A549 (cell line): ENCODE data around the gene CAMKV. TPM values are rescaled to one million over a fixed set of nuclear protein-coding genes. Genes with fewer than 3 reads are reported as not detected.
A peak's percentile ranks its signal among the peaks of the same experiment; 100 is the strongest.

Source experiments
- ATAC-seq, 2 experiments: fragments of 200-7000 bp in 1 of 2; fragments of >200 bp in 1 of 2; cut with Nextera tagmentation in 1 of 2; cut with Tn5 transposase in 1 of 2; 3 replicates each; pipeline versions ENCODE4 v1.8.0 to v1.9.1; 2018 to 2020; ENCODE audit warnings: mild to moderate bottlenecking in 1 of 2, moderate library complexity in 1 of 2
- CTCF ChIA-PET: fragments of 300-600 bp; sonication (Branson Sonifier 250); formaldehyde crosslinking; extraction: SDS; loops from one replicate; lab custom pipeline; 2021; ENCODE audit warnings: antibody characterized with exemption, inconsistent platforms; lab: Yijun Ruan, JAX
- POLR2A ChIA-PET: fragments of 350-600 bp; formaldehyde crosslinking; extraction: SDS; loops from one replicate; lab custom pipeline; 2021; ENCODE audit warnings: antibody characterized with exemption, inconsistent platforms; lab: Yijun Ruan, JAX
- DNase-seq, 2 experiments: peaks; one replicate each; pipeline versions ENCODE4 v3.0.0 to v3.0.0-alpha.2; 2011 to 2016; ENCODE audit warnings: low read depth in 1 of 2, low spot score in 1 of 2
- FAIRE-seq: peaks from 2 replicates; lab custom pipeline; 2011; peaks lifted over from hg19 to GRCh38; lab: Jason Lieb, UNC
- H3K27ac ChIP-seq, 2 experiments: fragments of >200 bp; sonication (Bioruptor Twin); formaldehyde crosslinking; 3 replicates each; pipeline ENCODE4 v1.5.1; 2016 to 2017
- H3K4me1 ChIP-seq: fragments of >200 bp; sonication (Bioruptor Twin); formaldehyde crosslinking; 3 replicates; pipeline ENCODE4 v1.6.1; 2016
- H3K4me2 ChIP-seq: fragments of >200 bp; sonication (Bioruptor Twin); formaldehyde crosslinking; 3 replicates; pipeline ENCODE4 v1.6.1; 2016
- H3K4me3 ChIP-seq: fragments of >200 bp; sonication (Bioruptor Twin); formaldehyde crosslinking; 3 replicates; pipeline ENCODE4 v1.5.1; 2016
- H3K9me3 ChIP-seq: fragments of >200 bp; sonication (Bioruptor Twin); formaldehyde crosslinking; 3 replicates; pipeline ENCODE4 v1.6.1; 2016
- BCL3 ChIP-seq: fragments of >200 bp; sonication (Bioruptor Twin); formaldehyde crosslinking; IDR thresholded peaks from 3 replicates; pipeline ENCODE4 v1.6.1; 2016
- CBX2 ChIP-seq: fragments of 200-600 bp; sonication (generic); IDR thresholded peaks from 2 replicates; pipeline ENCODE4 v1.6.1; 2016; ENCODE audit warnings: low read depth, mild to moderate bottlenecking, borderline replicate concordance
- CHD2 ChIP-seq: fragments of 150-350 bp; IDR thresholded peaks from 2 replicates; pipeline ENCODE4 v1.6.1; 2014; ENCODE audit warnings: low read length; ENCODE audit not compliant: partially characterized antibody
- CHD4 ChIP-seq: fragments of 200-600 bp; sonication (generic); IDR thresholded peaks from 2 replicates; pipeline ENCODE4 v1.6.1; 2016; ENCODE audit warnings: antibody characterized with exemption, mild to moderate bottlenecking, borderline replicate concordance
- E2F6 ChIP-seq: IDR thresholded peaks from 2 replicates; pipeline ENCODE4 v1.6.1; 2012; ENCODE audit warnings: low read depth, borderline replicate concordance
- ELK1 ChIP-seq: fragments of 150-350 bp; IDR thresholded peaks from 2 replicates; pipeline ENCODE4 v1.6.1; 2014; ENCODE audit warnings: low read depth, mild to moderate bottlenecking, low read length
- EP300 ChIP-seq, 2 experiments: fragments of >200 bp; sonication (Bioruptor Twin); formaldehyde crosslinking; IDR thresholded peaks; 2 replicates in 1 of 2; 3 replicates in 1 of 2; pipeline ENCODE4 v1.6.1; 2016 to 2017
- FOSB ChIP-seq: fragments of 250-450 bp; sonication (Bioruptor Pico); IDR thresholded peaks from 2 replicates; pipeline ENCODE4 v1.5.0; 2020; ENCODE audit warnings: mild to moderate bottlenecking, moderate library complexity
- FOSL2 ChIP-seq, 2 experiments: fragments of 450-650 bp in 1 of 2; fragments of >200 bp in 1 of 2; sonication (Bioruptor Twin) in 1 of 2; formaldehyde crosslinking; IDR thresholded peaks; 2 replicates each; pipeline versions ENCODE4 v1.5.0 to v1.6.1; 2016 to 2020; ENCODE audit warnings: mild to moderate bottlenecking in 1 of 2, moderate library complexity in 1 of 2
- FOXS1 ChIP-seq: fragments of 250-450 bp; sonication (Bioruptor Pico); IDR thresholded peaks from 2 replicates; pipeline ENCODE4 v1.5.0; 2020; ENCODE audit warnings: mild to moderate bottlenecking, moderate library complexity
- HES2 ChIP-seq: fragments of >200 bp; sonication (Bioruptor Twin); formaldehyde crosslinking; IDR thresholded peaks from 2 replicates; pipeline ENCODE4 v1.6.1; 2016
- HOXA7 ChIP-seq: fragments of 250-450 bp; sonication (Bioruptor Pico); IDR thresholded peaks from 2 replicates; pipeline ENCODE4 v1.5.0; 2020; ENCODE audit warnings: mild to moderate bottlenecking, moderate library complexity
- HOXB13 ChIP-seq: fragments of 250-450 bp; sonication (Bioruptor Pico); IDR thresholded peaks from 2 replicates; pipeline ENCODE4 v1.5.0; 2020; ENCODE audit warnings: low read depth, mild to moderate bottlenecking, moderate library complexity
- HOXB5 ChIP-seq: fragments of 250-450 bp; sonication (Bioruptor Pico); IDR thresholded peaks from 2 replicates; pipeline ENCODE4 v1.5.0; 2020; ENCODE audit warnings: mild to moderate bottlenecking, moderate library complexity
- JUN ChIP-seq, 2 experiments: fragments of >200 bp; sonication (Bioruptor Twin); formaldehyde crosslinking; IDR thresholded peaks; 2 replicates in 1 of 2; 3 replicates in 1 of 2; pipeline ENCODE4 v1.6.1; 2016 to 2017
- JUNB ChIP-seq: fragments of >200 bp; sonication (Bioruptor Twin); formaldehyde crosslinking; IDR thresholded peaks from 2 replicates; pipeline ENCODE4 v1.6.1; 2016
- KDM1A ChIP-seq: fragments of 200-600 bp; sonication (generic); IDR thresholded peaks from 2 replicates; pipeline ENCODE4 v1.6.1; 2016; ENCODE audit warnings: low read depth, mild to moderate bottlenecking
- MAZ ChIP-seq: fragments of 150-350 bp; IDR thresholded peaks from 2 replicates; pipeline ENCODE4 v1.6.1; 2014; ENCODE audit warnings: antibody characterized with exemption, low read depth, low read length, borderline replicate concordance
- NFE2L2 ChIP-seq: fragments of 150-350 bp; conservative IDR thresholded peaks from 2 replicates; pipeline ENCODE4 v1.6.1; 2014; ENCODE audit warnings: low read length
- NPAS2 ChIP-seq: fragments of 250-450 bp; sonication (Bioruptor Pico); IDR thresholded peaks from 2 replicates; pipeline ENCODE4 v1.8.0; 2022; ENCODE audit warnings: mild to moderate bottlenecking, moderate library complexity, borderline replicate concordance
- NR3C1 ChIP-seq: fragments of >200 bp; sonication (Bioruptor Twin); formaldehyde crosslinking; IDR thresholded peaks from 3 replicates; pipeline ENCODE4 v1.6.1; 2017
- PBX3 ChIP-seq: IDR thresholded peaks from 2 replicates; pipeline ENCODE4 v1.6.1; 2012
- PHF8 ChIP-seq: fragments of 200-600 bp; sonication (generic); IDR thresholded peaks from 2 replicates; pipeline ENCODE4 v1.6.1; 2016; ENCODE audit warnings: low read depth, mild to moderate bottlenecking, antibody characterized with exemption, moderate library complexity, borderline replicate concordance
- REST ChIP-seq: fragments of 200-600 bp; sonication (generic); IDR thresholded peaks from 2 replicates; pipeline ENCODE4 v1.6.1; 2016; ENCODE audit warnings: antibody characterized with exemption, mild to moderate bottlenecking, moderate library complexity
- RFX5 ChIP-seq: fragments of 450-650 bp; IDR thresholded peaks from 2 replicates; pipeline ENCODE4 v1.7.1; 2014; ENCODE audit warnings: antibody characterized with exemption, mild to moderate bottlenecking, moderate library complexity
- SREBF2 ChIP-seq: fragments of 450-650 bp; IDR thresholded peaks from 2 replicates; pipeline ENCODE4 v1.6.1; 2014; ENCODE audit warnings: mild to moderate bottlenecking, moderate library complexity
- TFCP2L1 ChIP-seq: fragments of 250-450 bp; sonication (Bioruptor Pico); IDR thresholded peaks from 2 replicates; pipeline ENCODE4 v1.5.0; 2021; ENCODE audit warnings: mild to moderate bottlenecking
- TP53 ChIP-seq: fragments of 250-450 bp; sonication (Bioruptor Pico); IDR thresholded peaks from 2 replicates; pipeline ENCODE4 v1.5.0; 2021; ENCODE audit warnings: mild to moderate bottlenecking, moderate library complexity
- USF2 ChIP-seq: fragments of 450-650 bp; IDR thresholded peaks from 2 replicates; pipeline ENCODE4 v1.6.1; 2014; ENCODE audit warnings: antibody characterized with exemption
- ZC3H11A ChIP-seq: fragments of 450-650 bp; IDR thresholded peaks from 2 replicates; pipeline ENCODE4 v1.6.1; 2014; ENCODE audit warnings: antibody characterized with exemption, mild to moderate bottlenecking
- ZNF302 ChIP-seq: fragments of 250-450 bp; sonication (Bioruptor Pico); IDR thresholded peaks from 2 replicates; pipeline ENCODE4 v1.9.0; 2021; ENCODE audit warnings: inconsistent platforms, mild to moderate bottlenecking, moderate library complexity
- ZSCAN20 ChIP-seq: fragments of 250-450 bp; sonication (Bioruptor Pico); IDR thresholded peaks from 2 replicates; pipeline ENCODE4 v1.8.0; 2022; ENCODE audit warnings: mild to moderate bottlenecking, moderate library complexity
- WGBS: methylation state at CpG from one replicate; pipeline ENCODE4 v1.1.6; 2017; ENCODE audit errors: missing lambda C conversion rate; 5-methylcytosine and 5-hydroxymethylcytosine counted together
- polyA plus RNA-seq, 4 experiments: library from polyadenylated mRNA; depleted of rRNA in 3 of 4; stranded (reverse); fragments of >200 nt; fragmentation: RNase III in 1 of 4; extraction: RNeasy Plus Mini Kit Qiagen cat#74134 plus additional on column Dnase treatment in 1 of 4; gene quantifications; 2 replicates in 3 of 4; 3 replicates in 1 of 4; pipeline ENCODE4 v1.2.3, GENCODE V29; 2011 to 2017

Gene CAMKV
- polyA plus RNA-seq, 2 of the 4 experiments (the other 2 are of a cell fraction), result 0.31 to 0.46 TPM

GRCh38 chr3:49900491-49901153 is 30.9 kb upstream of the CAMKV start:
- peak overlapping the region; percentile 84 for H3K4me2 ChIP-seq
- no peak for FAIRE-seq
- TF ChIP-seq FOXS1 (CRISPR knock-in tag) (no peak), PHF8 (no peak), CHD2 (no peak), TP53 (no peak), JUN (IDR thresholded peaks at IDR 0.05) (peak in 1 of 2 experiments; percentile 51; a peak in 1 of 5 replicates), USF2 (no peak), HES2 (no peak), JUNB (peak; percentile 50), HOXB13 (CRISPR knock-in tag) (no peak), FOSL2 (IDR thresholded peaks at IDR 0.05) (no peak), FOSL2 (CRISPR knock-in tag; IDR thresholded peaks at IDR 0.05) (peak; percentile 82), RFX5 (no peak), NR3C1 (no peak), KDM1A (no peak), PBX3 (no peak), CBX2 (no peak), NPAS2 (CRISPR knock-in tag) (no peak), MAZ (no peak), EP300 (IDR thresholded peaks at IDR 0.05) (no peak), HOXA7 (no peak), BCL3 (no peak), FOSB (CRISPR knock-in tag) (no peak), E2F6 (no peak), SREBF2 (no peak), HOXB5 (no peak), TFCP2L1 (CRISPR knock-in tag) (no peak), ZNF302 (no peak), NFE2L2 (no peak), ZC3H11A (no peak), CHD4 (no peak), ZSCAN20 (no peak), REST (no peak), ELK1 (no peak)

More at GRCh38 chr3:49900491-49901153, 30.9 kb upstream of the CAMKV start:
- ATAC-seq (peak; percentile 88 to 89), DNase-seq (peak; percentile 84 to 97)
- Histone ChIP-seq H3K4me1 (peaks cover 57% of the 10 kb centered on the region), H3K4me3 (no peak overlapping the region), H3K27ac (peak overlapping the region; percentile 87 to 93), H3K9me3 (no peaks in the 10 kb centered on the region)
- CTCF ChIA-PET, result interaction anchor here (0.6 to 2.0 kb wide), 8 partner anchors 9 to 361 kb away, joined by 3 to 20 read pairs (median 4); partner anchors contain the start of gene MON1A
- WGBS, result 0% methylated on average over 1 of the region's 8 CpGs
- POLR2A ChIA-PET, result interaction anchor here (0.6 to 1.0 kb wide), 5 partner anchors 10 to 346 kb away, joined by 3 to 5 read pairs (median 3); partner anchors contain the start of genes CDHR4, IP6K1 and MON1A
